Gastroesophageal sphincter (tissue), 3 donors: ENCODE measurements around the gene COL8A1.

Source experiments
- POLR2AphosphoS5 ChIP-seq: sonication (generic); formaldehyde crosslinking; IDR thresholded peaks from one replicate; pipeline ENCODE4 v1.6.1; 2017; ENCODE audit warnings: antibody characterized with exemption
- TF ChIP-seq, protein P1 (sequence below), 4 experiments: fragments of 200-600 bp in 2 of 4; fragments of 450-650 bp in 2 of 4; sonication (generic) in 1 of 4; IDR thresholded peaks; one replicate each; pipeline ENCODE4 v1.5.1; 2017 to 2019; ENCODE audit warnings: antibody characterized with exemption in 4 of 4, mild to moderate bottlenecking in 2 of 4, moderate library complexity in 2 of 4

- TF ChIP-seq, protein P1, sequence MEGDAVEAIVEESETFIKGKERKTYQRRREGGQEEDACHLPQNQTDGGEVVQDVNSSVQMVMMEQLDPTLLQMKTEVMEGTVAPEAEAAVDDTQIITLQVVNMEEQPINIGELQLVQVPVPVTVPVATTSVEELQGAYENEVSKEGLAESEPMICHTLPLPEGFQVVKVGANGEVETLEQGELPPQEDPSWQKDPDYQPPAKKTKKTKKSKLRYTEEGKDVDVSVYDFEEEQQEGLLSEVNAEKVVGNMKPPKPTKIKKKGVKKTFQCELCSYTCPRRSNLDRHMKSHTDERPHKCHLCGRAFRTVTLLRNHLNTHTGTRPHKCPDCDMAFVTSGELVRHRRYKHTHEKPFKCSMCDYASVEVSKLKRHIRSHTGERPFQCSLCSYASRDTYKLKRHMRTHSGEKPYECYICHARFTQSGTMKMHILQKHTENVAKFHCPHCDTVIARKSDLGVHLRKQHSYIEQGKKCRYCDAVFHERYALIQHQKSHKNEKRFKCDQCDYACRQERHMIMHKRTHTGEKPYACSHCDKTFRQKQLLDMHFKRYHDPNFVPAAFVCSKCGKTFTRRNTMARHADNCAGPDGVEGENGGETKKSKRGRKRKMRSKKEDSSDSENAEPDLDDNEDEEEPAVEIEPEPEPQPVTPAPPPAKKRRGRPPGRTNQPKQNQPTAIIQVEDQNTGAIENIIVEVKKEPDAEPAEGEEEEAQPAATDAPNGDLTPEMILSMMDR (IDR thresholded peaks at IDR 0.05) = no peak
- TF ChIP-seq POLR2AphosphoS5 = no peak
These were observed 186.7 kb downstream of the COL8A1 start for GRCh38 chr3:99825004-99825640.
